Endodermal cell (in vitro differentiated cells): ENCODE data around the gene FAM151A. TPM values are rescaled to one million over a fixed set of nuclear protein-coding genes. Genes with fewer than 3 reads are reported as not detected.
"Not testable (repeated sequence)": the region's sequence is repeated elsewhere in the genome, so short reads cannot be mapped to it uniquely, and the experiment has no call there.

Experiments
- DNase-seq: peaks from one replicate; pipeline ENCODE4 v3.0.0-alpha.2; 2017
- H3K27ac ChIP-seq: 2 replicates; pipeline ENCODE4 v1.5.1; 2013; ENCODE audit warnings: mild to moderate bottlenecking, low read depth, low read length, moderate library complexity
- H3K27me3 ChIP-seq: 2 replicates; pipeline ENCODE4 v1.6.1; 2013; ENCODE audit warnings: mild to moderate bottlenecking, low read length, moderate library complexity; ENCODE audit not compliant: insufficient read depth, control insufficient read depth, poor library complexity, severe bottlenecking
- H3K36me3 ChIP-seq: 2 replicates; pipeline ENCODE4 v1.7.0; 2013; ENCODE audit warnings: mild to moderate bottlenecking, low read length, moderate library complexity; ENCODE audit not compliant: control insufficient read depth, insufficient read depth
- H3K4me1 ChIP-seq: one replicate; pipeline ENCODE4 v1.7.0; 2013; ENCODE audit warnings: low read length; ENCODE audit not compliant: control insufficient read depth, insufficient read depth
- H3K4me3 ChIP-seq: 2 replicates; pipeline ENCODE4 v1.5.1; 2013; ENCODE audit warnings: mild to moderate bottlenecking, low read length, moderate library complexity
- H3K9ac ChIP-seq: 2 replicates; pipeline ENCODE4 v1.6.1; 2013; ENCODE audit warnings: mild to moderate bottlenecking, low read length, moderate library complexity; ENCODE audit not compliant: poor library complexity, severe bottlenecking; ENCODE audit errors: extremely low read depth
- H3K9me3 ChIP-seq: 2 replicates; pipeline ENCODE4 v1.6.1; 2013; ENCODE audit warnings: mild to moderate bottlenecking, low read length, moderate library complexity; ENCODE audit not compliant: control insufficient read depth
- H3K27ac Mint-ChIP-seq: 2 replicates; pipeline ENCODE4 v1.8.0; 2020; ENCODE audit warnings: mixed read lengths
- H3K27me3 Mint-ChIP-seq: 2 replicates; pipeline ENCODE4 v1.8.0; 2021; ENCODE audit warnings: mild to moderate bottlenecking, mixed read lengths; ENCODE audit not compliant: insufficient read depth
- H3K36me3 Mint-ChIP-seq: 2 replicates; pipeline ENCODE4 v1.8.0; 2020; ENCODE audit warnings: low read depth, mixed read lengths
- H3K4me1 Mint-ChIP-seq: 2 replicates; pipeline ENCODE4 v1.8.0; 2020; ENCODE audit warnings: mixed read lengths
- H3K4me3 Mint-ChIP-seq: 2 replicates; pipeline ENCODE4 v1.8.0; 2020; ENCODE audit warnings: mild to moderate bottlenecking, moderate library complexity, mixed read lengths
- H3K9me3 Mint-ChIP-seq: 2 replicates; pipeline ENCODE4 v1.8.0; 2020; ENCODE audit warnings: mild to moderate bottlenecking, mixed read lengths
- CTCF ChIP-seq: fragments of 200-600 bp; sonication (generic); conservative IDR thresholded peaks from 2 replicates; pipeline ENCODE4 v1.5.0; 2021; ENCODE audit warnings: antibody characterized with exemption, mild to moderate bottlenecking
- WGBS, 2 experiments: methylation state at CpG; one replicate each; pipeline versions ENCODE4 v1.1.5 to v1.1.7; 2013; ENCODE audit warnings: missing lambda C conversion rate in 2 of 2, mixed read lengths in 1 of 2; ENCODE audit not compliant: insufficient coverage in 1 of 2, insufficient read length in 1 of 2; 5-methylcytosine and 5-hydroxymethylcytosine counted together
- total RNA-seq, 2 donors: library from RNA; stranded (reverse); fragmentation: NEBNext Ultra II Directional in 1 of 2; extraction: Animal tissue kit (Norgen Biotek cat#: 25700) in 1 of 2; gene quantifications; 2 replicates in 1 of 2; 3 replicates in 1 of 2; pipeline ENCODE4 v1.2.1, GENCODE V29; 2021

The FAM151A gene
- total RNA-seq, 2 donors from 2014 or later: not detected

GRCh38 chr1:54640361-54640760 is 17.0 kb upstream of the FAM151A start:
- Mint-ChIP-seq H3K4me1 (no peaks in the 10 kb centered on the region), H3K36me3 (no peaks in the 10 kb centered on the region), H3K4me3 (no peak overlapping the region), H3K9me3 (peaks cover 46% of the 10 kb centered on the region), H3K27me3 (no peaks in the 10 kb centered on the region), H3K27ac (no peak overlapping the region)
- Histone ChIP-seq H3K9ac (no peak overlapping the region), H3K9me3 (peaks cover 22% of the 10 kb centered on the region), H3K4me3 (no peak overlapping the region), H3K27me3 (no peaks in the 10 kb centered on the region), H3K36me3 (no peaks in the 10 kb centered on the region), H3K4me1 (no peaks in the 10 kb centered on the region), H3K27ac (no peak overlapping the region)
- no peak for DNase-seq
- no peak for TF ChIP-seq CTCF
- WGBS, 2 experiments: 83% methylated on average over 2 to 4 of the region's 4 CpGs

- not testable (repeated sequence) for H3K27ac ChIP-seq, H3K27me3 ChIP-seq, H3K4me3 Mint-ChIP-seq, H3K4me1 ChIP-seq, H3K9ac ChIP-seq, H3K4me1 Mint-ChIP-seq, DNase-seq, H3K27ac Mint-ChIP-seq, H3K36me3 ChIP-seq, H3K4me3 ChIP-seq, H3K36me3 Mint-ChIP-seq
- Mint-ChIP-seq H3K27me3 (peaks cover 18% of the 10 kb centered on the region), H3K9me3 (peaks cover 43% of the 10 kb centered on the region)
- peaks cover 17% of the 10 kb centered on the region for H3K9me3 ChIP-seq
- 87 to 89% methylated on average over 3 to 11 of the region's 14 CpGs for WGBS, 2 experiments
Measured at GRCh38 chr1:54636461-54637446, 13.4 kb upstream of the FAM151A start.

- peaks cover 26% of the 10 kb centered on the region for H3K27me3 Mint-ChIP-seq
- H3K27me3 ChIP-seq, H3K4me3 ChIP-seq, H3K36me3 ChIP-seq, H3K27ac ChIP-seq, H3K27ac Mint-ChIP-seq, H3K4me1 Mint-ChIP-seq, H3K4me3 Mint-ChIP-seq, H3K4me1 ChIP-seq, DNase-seq, H3K36me3 Mint-ChIP-seq, H3K9ac ChIP-seq: not testable (repeated sequence)
- H3K9me3 Mint-ChIP-seq: peaks cover 52% of the 10 kb centered on the region
- WGBS, 2 experiments: 77 to 93% methylated on average over 3 to 7 of the region's 7 CpGs
- peaks cover 20% of the 10 kb centered on the region for H3K9me3 ChIP-seq
Measured at GRCh38 chr1:54635804-54636203, 12.5 kb upstream of the FAM151A start.

GRCh38 chr1:54627196-54627595 is 3.9 kb upstream of the FAM151A start:
- H3K9me3 ChIP-seq: peaks cover 5% of the 10 kb centered on the region
- no peak for TF ChIP-seq CTCF
- H3K9me3 Mint-ChIP-seq: peaks cover 20% of the 10 kb centered on the region

More at GRCh38 chr1:54627196-54627595, 3.9 kb upstream of the FAM151A start:
- no peak overlapping the region for H3K4me3 ChIP-seq
- H3K4me1 Mint-ChIP-seq: peaks cover 7% of the 10 kb centered on the region
- H3K36me3 ChIP-seq: no peaks in the 10 kb centered on the region
- DNase-seq: no peak
- no peaks in the 10 kb centered on the region for H3K36me3 Mint-ChIP-seq
- H3K27ac Mint-ChIP-seq: no peak overlapping the region
- H3K4me1 ChIP-seq: no peaks in the 10 kb centered on the region
- no peak overlapping the region for H3K9ac ChIP-seq
- peaks cover 17% of the 10 kb centered on the region for H3K27me3 ChIP-seq
- 97% methylated on average over 10 of the region's 10 CpGs; no CpG with 5 or more reads in 1 of the 2 experiments for WGBS, 2 experiments
- H3K27ac ChIP-seq: no peak overlapping the region
- peaks cover 46% of the 10 kb centered on the region for H3K27me3 Mint-ChIP-seq
- H3K4me3 Mint-ChIP-seq: no peak overlapping the region
